D721Med (cell line): Measurements from ENCODE around the gene NUP210L.

Experiments
- DNase-seq: peaks from one replicate; pipeline ENCODE4 v3.0.0; 2011; ENCODE audit warnings: low spot score; ENCODE audit not compliant: insufficient read length
- FAIRE-seq: peaks from 2 replicates; lab custom pipeline; 2011; peaks lifted over from hg19 to GRCh38; lab: Jason Lieb, UNC
- TF ChIP-seq, protein P1 (sequence below): IDR thresholded peaks from 2 replicates; pipeline ENCODE4 v1.5.1; 2012; ENCODE audit warnings: mild to moderate bottlenecking, control low read depth; ENCODE audit not compliant: insufficient read depth; ENCODE audit errors: missing control alignments

Gene NUP210L

GRCh38 chr1:153991806-153992205, 163.1 kb downstream of the NUP210L start:
- TF ChIP-seq, protein P1, sequence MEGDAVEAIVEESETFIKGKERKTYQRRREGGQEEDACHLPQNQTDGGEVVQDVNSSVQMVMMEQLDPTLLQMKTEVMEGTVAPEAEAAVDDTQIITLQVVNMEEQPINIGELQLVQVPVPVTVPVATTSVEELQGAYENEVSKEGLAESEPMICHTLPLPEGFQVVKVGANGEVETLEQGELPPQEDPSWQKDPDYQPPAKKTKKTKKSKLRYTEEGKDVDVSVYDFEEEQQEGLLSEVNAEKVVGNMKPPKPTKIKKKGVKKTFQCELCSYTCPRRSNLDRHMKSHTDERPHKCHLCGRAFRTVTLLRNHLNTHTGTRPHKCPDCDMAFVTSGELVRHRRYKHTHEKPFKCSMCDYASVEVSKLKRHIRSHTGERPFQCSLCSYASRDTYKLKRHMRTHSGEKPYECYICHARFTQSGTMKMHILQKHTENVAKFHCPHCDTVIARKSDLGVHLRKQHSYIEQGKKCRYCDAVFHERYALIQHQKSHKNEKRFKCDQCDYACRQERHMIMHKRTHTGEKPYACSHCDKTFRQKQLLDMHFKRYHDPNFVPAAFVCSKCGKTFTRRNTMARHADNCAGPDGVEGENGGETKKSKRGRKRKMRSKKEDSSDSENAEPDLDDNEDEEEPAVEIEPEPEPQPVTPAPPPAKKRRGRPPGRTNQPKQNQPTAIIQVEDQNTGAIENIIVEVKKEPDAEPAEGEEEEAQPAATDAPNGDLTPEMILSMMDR: no peak
- no peak for FAIRE-seq

GRCh38 chr1:153991151-153991630, 163.7 kb downstream of the NUP210L start:
- FAIRE-seq (no peak), DNase-seq (no peak)
- TF ChIP-seq, protein P1: no peak

More at GRCh38 chr1:153991806-153992205, 163.1 kb downstream of the NUP210L start:
- DNase-seq: no peak

DNA sequence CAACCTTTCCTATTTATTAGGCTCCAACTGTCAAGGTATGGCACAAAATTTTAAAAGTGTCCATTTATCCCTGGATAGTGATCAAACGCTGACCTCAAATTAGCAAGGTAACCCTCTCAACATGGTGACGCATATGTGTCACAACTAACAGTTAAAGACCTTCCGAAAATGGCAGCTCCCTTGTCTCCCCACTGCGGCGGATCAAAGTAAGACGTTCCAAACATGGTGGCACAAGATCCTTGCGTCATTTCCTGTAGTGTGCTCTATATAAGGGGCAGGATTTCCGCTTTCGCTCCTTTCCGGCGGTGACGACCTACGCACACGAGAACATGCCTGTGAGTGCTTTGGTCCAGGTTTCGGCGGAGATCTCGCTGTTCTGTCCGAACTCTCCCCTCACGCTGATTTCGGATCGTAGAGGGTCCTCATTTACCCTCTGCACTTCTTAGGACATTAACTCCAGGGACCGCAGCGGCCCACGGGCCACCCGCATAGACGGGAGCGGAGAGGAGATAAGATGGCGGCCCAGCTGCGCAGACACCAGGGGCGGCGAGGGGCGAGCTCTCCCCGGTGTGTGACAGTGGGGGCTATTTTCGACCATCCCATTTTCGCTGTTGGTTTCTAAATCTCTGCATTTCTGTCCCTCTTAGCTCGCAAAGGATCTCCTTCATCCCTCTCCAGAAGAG, 164.3 kb downstream of the NUP210L start, which contains the start of gene RPS27:
TSS of gene RPS27 (plus strand) at position 295 of the 683 bp plus-strand sequence. CDS start at position 330, 35 bp downstream.
- DNase-seq (peak; percentile 98), FAIRE-seq (peak; percentile 92)
- TF ChIP-seq, protein P1: no peak

DNA sequence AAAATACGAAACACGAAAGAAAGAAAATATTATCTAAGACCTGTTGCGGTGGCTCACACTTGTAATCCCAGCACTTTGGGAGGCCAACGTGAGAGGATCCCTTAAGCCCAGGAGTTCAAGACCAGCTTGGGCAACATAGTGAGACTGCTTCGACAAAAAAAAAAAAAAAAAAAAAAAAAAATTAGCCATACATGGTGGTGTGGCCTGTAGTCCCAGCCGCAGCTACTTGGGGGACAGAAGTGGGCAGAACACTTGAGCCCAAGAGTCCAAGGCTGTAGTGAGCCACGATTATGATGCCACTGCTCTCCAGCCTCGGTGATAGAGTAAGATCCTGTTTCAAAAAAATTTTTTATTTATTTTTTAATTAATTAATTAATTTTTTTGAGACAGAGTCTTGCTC, 167.3 kb downstream of the NUP210L start:
- FAIRE-seq (no peak), DNase-seq (no peak)
- TF ChIP-seq, protein P1: no peak

DNA sequence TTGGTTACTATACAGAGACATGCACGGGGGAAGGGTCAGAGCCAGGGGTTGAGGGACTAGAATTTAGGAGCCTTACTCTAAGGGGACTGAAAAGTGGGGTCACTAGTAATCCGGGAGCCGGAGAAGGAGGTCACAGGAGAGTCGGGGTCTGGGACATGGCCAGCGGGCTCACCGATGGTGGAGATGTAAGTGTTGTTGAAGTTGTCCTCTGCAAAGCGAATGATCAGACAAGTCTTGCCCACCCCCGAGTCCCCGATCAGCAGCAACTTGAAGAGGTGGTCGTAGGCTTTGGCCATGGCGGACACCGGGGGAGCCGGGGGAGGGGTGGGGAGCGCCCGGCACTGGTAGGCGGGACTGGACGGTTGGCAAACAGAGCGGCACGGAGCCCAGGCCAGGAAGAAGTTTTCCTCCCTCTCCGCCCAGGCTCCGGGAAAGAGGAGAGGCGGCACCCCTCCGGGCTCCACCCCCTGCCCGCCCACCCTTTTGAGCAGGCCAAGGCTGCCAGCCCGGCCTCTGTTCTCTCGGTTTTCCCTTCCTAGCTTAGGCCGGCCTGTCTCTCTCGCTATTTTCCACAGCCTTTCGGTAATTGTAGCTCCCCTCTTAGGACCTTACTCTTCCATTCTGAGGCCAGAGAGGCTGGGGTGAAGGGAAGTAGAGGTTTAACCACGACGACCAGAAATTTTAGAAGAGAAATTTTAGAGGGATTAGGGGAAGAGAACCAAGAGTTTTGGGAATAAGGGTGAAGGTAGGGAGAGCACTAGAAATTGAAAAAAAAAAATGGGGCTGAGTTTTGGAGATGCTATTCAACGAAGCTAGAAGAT, 168.7 kb downstream of the NUP210L start, which contains the start of gene RAB13:
TSS of gene RAB13 (minus strand) at position 399 of the 821 bp plus-strand sequence. CDS start at position 296, 103 bp downstream.
- TF ChIP-seq, protein P1: no peak
- no peak for DNase-seq
- FAIRE-seq: no peak

DNA sequence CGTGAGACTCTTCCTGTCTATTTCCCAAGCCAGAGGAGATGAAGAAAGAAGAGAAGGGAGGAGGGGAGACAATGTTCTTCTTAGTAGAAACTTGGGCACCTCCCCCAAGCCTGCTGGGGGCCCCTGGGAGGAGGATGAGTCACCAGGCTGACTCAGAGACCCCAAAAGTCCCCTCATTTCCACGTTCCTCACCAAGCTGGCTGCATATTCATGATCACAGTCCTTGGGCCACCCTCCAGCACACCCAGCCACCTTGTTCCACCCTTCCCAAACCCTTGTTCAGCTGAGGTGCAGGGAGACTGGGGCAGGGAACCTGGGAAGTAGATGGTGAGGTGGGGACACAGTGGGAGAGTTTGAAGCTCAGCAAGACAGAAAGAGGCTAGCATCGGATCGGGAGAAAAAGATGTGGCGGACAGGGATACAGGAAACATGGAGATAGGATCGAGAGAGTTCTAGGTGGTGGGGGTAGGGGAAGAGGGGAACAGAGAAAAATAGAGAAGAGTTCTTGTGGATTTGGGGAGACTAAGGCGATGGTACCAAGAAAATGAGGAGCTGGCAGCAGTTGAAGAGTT, 169.4 kb downstream of the NUP210L start:
- FAIRE-seq: no peak
- no peak for DNase-seq
- TF ChIP-seq, protein P1: no peak
